GM18519 (cell line): ENCODE results near the gene RNF115.
"Not testable (repeated sequence)": the region's sequence is repeated elsewhere in the genome, so short reads cannot be mapped to it uniquely, and the experiment has no call there.

Experiments
- ATAC-seq: cut with Tn5 transposase; IDR thresholded peaks from one replicate; pipeline ENCODE4 v1.9.1; 2021; ENCODE audit warnings: mild to moderate bottlenecking, moderate library complexity; ENCODE audit not compliant: unreplicated experiment, low FRiP score

RNF115 gene

DNA sequence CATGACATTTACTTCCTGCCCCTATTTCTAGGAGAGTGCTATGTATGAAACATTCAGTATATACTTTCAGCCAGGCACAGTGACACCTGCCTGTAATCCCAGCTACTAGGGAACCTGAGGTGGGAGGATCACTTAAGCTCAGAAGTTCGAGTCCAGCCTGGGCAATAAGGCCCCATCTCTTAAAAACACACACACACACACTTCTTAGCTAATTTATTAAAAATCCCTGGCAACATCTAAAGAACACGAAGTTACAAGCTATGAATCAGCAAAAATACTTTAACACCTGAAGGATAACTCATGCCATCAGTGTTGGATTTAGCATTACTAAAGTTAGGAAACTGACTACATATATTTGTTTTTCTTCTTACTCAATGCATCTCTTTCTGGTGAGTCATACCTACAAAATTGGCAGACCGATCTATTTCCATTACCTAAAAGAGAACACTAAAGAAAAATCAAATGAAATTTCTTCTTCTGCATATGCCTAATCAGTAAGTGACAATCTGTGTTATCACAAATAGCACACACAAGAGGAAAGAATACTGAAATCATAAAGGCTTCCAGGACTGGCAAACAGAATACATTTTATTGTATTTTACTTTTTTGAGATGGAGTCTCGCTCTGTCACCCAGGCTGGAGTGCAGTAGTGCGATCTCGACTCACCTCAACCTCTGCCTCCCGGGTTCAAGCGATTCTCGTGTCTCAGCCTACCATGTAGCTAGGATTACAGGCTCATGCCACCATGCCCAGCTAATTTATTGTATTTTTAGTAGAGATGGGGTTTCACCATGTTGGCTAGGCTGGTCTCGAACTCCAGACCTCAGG lies 41.4 kb downstream of the RNF115 start:
- ATAC-seq = no peak

- ATAC-seq = no peak
Measured at GRCh38 chr1:145778146-145778540, 45.8 kb downstream of the RNF115 start.

GRCh38 chr1:145777357-145778145 lies 46.3 kb downstream of the RNF115 start:
- no peak for ATAC-seq

DNA sequence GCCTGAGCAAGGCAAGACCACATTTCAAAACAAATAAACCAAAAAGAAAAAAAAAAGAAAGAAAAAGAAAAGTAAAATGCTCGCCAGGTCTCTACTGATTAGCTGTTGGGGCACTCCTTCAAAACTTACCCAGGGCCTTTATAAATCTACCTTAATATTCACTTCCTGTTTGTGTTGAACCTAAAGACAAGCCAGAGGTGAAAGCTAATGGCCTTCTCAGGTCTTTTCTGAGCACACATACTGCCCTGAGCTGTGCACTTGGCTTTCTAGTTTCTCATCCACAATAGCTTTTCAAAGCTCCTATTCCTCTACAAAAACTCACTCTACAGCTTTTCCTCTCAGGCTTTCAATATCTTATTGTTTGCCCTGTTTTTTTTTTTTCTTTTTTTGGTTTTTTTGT lies 50.5 kb downstream of the RNF115 start:
- ATAC-seq = no peak

DNA sequence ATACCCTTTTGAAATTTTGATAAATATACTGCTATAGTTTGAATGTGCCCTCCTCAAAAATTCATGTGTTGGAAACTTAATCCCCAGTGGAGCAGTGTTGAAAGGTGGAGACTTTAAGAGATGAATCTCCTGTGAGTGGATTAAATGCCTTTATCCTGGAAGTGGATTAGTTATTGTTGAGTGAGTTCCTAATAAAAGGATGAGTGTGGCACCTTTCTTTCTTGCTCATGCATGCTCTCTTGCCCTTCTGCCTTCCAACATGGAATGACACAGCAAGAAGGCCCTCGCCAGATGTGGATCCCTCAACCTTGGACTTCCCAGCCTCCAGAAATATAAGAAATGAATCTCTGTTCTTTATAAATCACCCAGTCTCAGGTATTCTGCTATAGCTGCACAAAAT lies 52.8 kb downstream of the RNF115 start:
- ATAC-seq = no peak

DNA sequence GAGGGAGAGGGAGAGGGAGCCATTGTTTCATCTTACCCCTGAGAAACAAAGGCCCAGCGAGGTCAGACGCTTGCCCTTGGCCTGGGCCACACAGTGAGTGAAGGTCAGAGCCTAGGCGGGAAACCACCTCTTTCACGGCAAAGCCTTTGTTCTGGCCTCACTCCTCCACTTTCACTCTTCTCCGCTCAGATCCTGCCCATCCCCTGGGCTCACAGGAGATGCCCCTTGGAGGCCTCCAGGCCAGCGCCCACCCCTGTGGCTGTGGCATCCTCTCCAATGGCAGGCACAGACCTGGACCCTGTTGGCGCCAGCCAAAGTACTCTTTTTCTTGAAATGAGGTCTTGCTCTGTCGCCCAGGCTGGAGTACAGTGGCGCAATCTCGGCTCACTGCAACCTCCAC lies 55.9 kb downstream of the RNF115 start:
- ATAC-seq = not testable (repeated sequence)

DNA sequence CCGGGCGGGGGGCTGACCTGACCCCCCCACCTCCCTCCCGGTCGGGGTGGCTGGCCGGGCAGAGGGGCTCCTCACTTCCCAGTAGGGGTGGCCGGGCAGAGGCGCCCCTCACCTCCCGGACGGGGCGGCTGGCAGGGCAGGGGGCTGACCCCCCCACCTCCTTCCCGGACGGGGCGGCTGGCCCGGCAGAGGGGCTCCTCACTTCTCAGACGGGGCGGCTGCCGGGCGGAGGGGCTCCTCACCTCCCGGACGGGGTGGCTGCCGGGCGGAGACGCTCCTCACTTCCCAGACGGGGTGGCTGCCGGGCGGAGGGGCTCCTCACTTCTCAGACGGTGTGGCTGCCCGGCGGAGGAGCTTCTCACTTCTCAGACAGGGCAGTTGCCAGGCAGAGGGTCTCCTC lies 57.0 kb downstream of the RNF115 start:
- ATAC-seq = not testable (repeated sequence)

GRCh38 chr1:145765585-145766360 lies 58.1 kb downstream of the RNF115 start:
- ATAC-seq = not testable (repeated sequence)

- ATAC-seq = not testable (repeated sequence)
Measured at GRCh38 chr1:145765127-145765526, 58.8 kb downstream of the RNF115 start.

GRCh38 chr1:145764231-145764940 lies 59.5 kb downstream of the RNF115 start:
- not testable (repeated sequence) for ATAC-seq

DNA sequence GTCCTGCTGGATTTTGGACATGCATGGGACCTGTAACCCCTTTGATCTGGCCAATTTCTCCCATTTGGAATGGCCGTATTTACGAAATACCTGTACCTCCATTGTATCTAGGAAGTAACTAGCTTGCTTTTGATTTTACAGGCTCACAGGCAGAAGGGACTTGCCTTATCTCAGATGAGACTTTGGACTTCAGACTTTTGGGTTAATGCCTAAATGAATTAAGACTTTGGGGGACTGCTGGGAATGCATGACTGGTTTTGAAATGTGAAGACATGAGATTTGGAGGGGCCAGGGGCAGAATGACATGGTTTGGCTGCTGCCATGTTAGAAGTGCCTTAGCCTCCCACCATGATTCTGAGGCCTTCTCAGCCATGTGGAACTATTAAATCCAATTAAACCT lies 61.9 kb downstream of the RNF115 start:
- not testable (repeated sequence) for ATAC-seq

DNA sequence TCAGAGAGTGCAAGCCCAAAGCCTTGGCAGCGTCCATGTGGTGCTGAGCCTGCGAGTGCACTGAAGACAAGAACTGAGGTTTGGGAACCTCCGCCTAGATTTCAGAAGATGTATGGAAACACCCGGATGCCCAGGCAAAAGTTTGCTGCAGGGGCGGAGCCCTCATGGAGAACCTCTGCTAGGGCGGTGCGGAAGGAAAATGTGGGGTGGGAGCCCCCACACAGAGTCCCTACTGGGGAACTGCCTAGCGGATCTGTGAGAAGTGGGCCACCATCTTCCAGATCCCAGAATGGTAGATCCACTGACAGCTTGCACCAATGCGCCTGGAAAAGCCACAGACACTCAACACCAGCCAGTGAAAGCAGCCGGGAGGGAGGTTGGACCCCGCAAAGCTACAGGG lies 62.4 kb downstream of the RNF115 start:
- not testable (repeated sequence) for ATAC-seq

DNA sequence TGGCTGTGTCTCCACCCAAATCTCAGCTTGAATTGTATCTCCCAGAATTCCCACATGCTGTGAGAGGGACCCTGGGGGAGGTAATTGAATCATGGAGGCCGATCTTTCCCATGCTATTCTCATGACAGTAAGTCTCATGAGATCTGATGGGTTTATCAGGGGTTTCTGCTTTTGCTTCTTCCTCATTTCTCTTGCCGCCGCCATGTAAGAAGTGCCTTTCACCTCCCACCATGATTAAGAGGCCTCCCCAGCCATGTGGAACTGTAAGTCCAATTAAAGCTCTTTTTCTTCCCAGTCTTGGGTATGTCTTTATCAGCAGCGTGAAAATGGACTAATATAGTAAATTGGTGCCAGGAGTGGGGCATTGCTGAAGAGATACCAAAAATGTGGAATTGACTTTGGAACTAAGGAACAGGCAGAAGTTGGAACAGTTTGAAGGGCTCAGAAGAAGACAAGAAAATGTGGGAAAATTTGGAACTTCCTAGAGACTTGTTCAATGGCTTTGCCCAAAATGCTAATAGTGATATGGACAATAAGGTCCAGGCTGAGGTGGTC lies 63.4 kb downstream of the RNF115 start:
- ATAC-seq = not testable (repeated sequence)

- no peak for ATAC-seq
Measured at GRCh38 chr1:145759721-145760120, 64.2 kb downstream of the RNF115 start.

- ATAC-seq = no peak
Measured at GRCh38 chr1:145758575-145758974, 65.3 kb downstream of the RNF115 start.

DNA sequence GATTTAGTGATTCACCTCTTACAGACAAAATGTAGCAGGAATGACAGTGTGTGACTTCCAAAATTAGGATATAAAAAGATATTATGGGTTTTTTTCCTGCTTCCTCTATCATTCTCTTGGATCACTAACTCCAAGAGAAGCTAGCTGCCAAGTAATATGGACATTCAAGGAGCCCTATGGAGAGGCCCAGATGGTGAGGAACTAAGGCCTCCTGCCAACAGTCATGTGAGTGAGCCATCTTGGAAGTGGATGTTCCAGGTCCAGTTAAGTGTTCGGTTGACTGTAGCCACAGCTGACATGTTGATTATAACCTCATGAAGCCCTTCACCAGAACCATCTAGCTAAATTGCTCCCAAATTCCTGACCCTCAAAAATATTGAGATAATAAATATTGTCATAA lies 65.8 kb downstream of the RNF115 start:
- ATAC-seq = no peak

- no peak for ATAC-seq
Measured at GRCh38 chr1:145757420-145757819, 66.5 kb downstream of the RNF115 start.

DNA sequence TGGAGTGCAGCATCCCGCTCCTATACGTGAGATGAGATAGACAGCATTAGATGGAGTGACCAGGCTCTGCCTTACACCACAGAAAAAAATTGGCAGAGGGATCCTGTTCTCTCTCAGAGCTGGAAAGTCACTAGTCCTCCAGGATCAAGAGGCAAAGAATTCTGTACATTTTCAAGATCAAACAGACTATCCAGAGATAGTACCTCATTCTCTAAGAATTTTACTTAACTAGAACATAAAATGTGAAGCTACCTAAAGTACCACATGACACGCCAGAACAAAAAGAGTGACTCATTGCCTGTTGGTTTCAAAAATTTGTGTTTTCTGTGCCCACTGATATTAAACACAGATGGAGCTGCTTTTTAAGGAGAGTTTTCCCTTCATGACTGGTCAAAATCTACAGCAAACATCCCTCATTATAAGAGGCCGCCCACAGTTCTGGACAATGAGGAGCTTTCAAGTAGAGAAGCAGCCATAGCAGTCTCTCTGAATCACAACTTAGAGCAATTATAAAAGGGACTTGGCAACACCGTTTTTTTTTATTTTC lies 72.3 kb downstream of the RNF115 start:
- no peak for ATAC-seq

- no peak for ATAC-seq
Measured at GRCh38 chr1:145750426-145750825, 73.5 kb downstream of the RNF115 start.
